CD14-positive monocyte (primary cell): ENCODE measurements around the gene CDNF. TPM values are rescaled to one million over a fixed set of nuclear protein-coding genes. Genes with fewer than 3 reads are reported as not detected.
"Not testable (repeated sequence)": the region's sequence is repeated elsewhere in the genome, so short reads cannot be mapped to it uniquely, and the experiment has no call there.

ENCODE experiments used
- DNase-seq, 3 donors: peaks; one replicate each; pipeline ENCODE4 v3.0.0-alpha.2; 2011 to 2022
- H2AFZ ChIP-seq: 2 replicates; pipeline ENCODE4 v1.6.0; 2012; ENCODE audit warnings: mild to moderate bottlenecking, low read depth, low read length, inconsistent platforms; ENCODE audit not compliant: insufficient read depth, poor library complexity, severe bottlenecking
- H3K27ac ChIP-seq, 2 donors: 1 replicate in 1 of 2; 2 replicates in 1 of 2; pipeline ENCODE4 v1.5.1; 2012 to 2013; ENCODE audit warnings: low read length in 2 of 2, control low read depth in 1 of 2, inconsistent platforms in 1 of 2, low read depth in 1 of 2, mild to moderate bottlenecking in 1 of 2
- H3K27me3 ChIP-seq, 2 donors: one replicate each; pipeline versions ENCODE4 v1.6.0 to v1.6.1; 2011 to 2013; ENCODE audit warnings: low read length in 2 of 2; ENCODE audit not compliant: control insufficient read depth in 2 of 2, insufficient read depth in 2 of 2
- H3K36me3 ChIP-seq, 2 donors: replicated peaks in 1 of 2; 1 replicate in 1 of 2; 2 replicates in 1 of 2; pipeline versions ENCODE4 v1.5.1 to v1.6.1; 2012 to 2013; ENCODE audit warnings: low read length in 2 of 2, control low read depth in 1 of 2, inconsistent platforms in 1 of 2, mild to moderate bottlenecking in 1 of 2; ENCODE audit not compliant: insufficient read depth in 2 of 2, control insufficient read depth in 1 of 2
- H3K4me1 ChIP-seq, 2 donors: 1 replicate in 1 of 2; 2 replicates in 1 of 2; pipeline versions ENCODE4 v1.5.1 to v1.6.1; 2012 to 2013; ENCODE audit warnings: low read length in 2 of 2, control low read depth in 1 of 2, inconsistent platforms in 1 of 2, mild to moderate bottlenecking in 1 of 2, moderate library complexity in 1 of 2; ENCODE audit not compliant: insufficient read depth in 2 of 2, control insufficient read depth in 1 of 2
- H3K4me2 ChIP-seq: replicated peaks from 2 replicates; pipeline ENCODE3; 2012; ENCODE audit warnings: low read length, moderate library complexity, mild to moderate bottlenecking; ENCODE audit not compliant: poor library complexity, severe bottlenecking; ENCODE audit errors: extremely low read depth
- H3K4me3 ChIP-seq, 3 experiments: fragments of 200-600 bp in 1 of 3; sonication (generic) in 1 of 3; replicated peaks in 1 of 3; 1 replicate in 2 of 3; 2 replicates in 1 of 3; pipeline ENCODE4 v1.5.1; 2011 to 2013; ENCODE audit warnings: low read length in 3 of 3, mild to moderate bottlenecking in 3 of 3, control low read depth in 2 of 3, low read depth in 2 of 3, inconsistent platforms in 1 of 3, moderate library complexity in 1 of 3
- H3K79me2 ChIP-seq: 2 replicates; pipeline ENCODE4 v1.6.0; 2012; ENCODE audit warnings: mild to moderate bottlenecking, control low read depth, inconsistent platforms, low read length, moderate library complexity; ENCODE audit not compliant: insufficient read depth
- H3K9ac ChIP-seq: 2 replicates; pipeline ENCODE4 v1.6.0; 2017; ENCODE audit warnings: low read length, mild to moderate bottlenecking; ENCODE audit not compliant: insufficient read depth, poor library complexity, severe bottlenecking
- H3K9me3 ChIP-seq, 2 donors: replicated peaks in 1 of 2; 1 replicate in 1 of 2; 2 replicates in 1 of 2; pipeline versions ENCODE4 v1.5.1 to v1.6.1; 2012 to 2013; ENCODE audit warnings: low read length in 2 of 2, control low read depth in 1 of 2; ENCODE audit not compliant: control insufficient read depth in 1 of 2, insufficient read depth in 1 of 2
- H4K20me1 ChIP-seq: 2 replicates; pipeline ENCODE4 v1.6.0; 2012; ENCODE audit warnings: mild to moderate bottlenecking, low read length, control low read depth, moderate library complexity; ENCODE audit not compliant: insufficient read depth
- H3K27ac Mint-ChIP-seq, 7 donors: one replicate each; pipeline ENCODE4 v1.8.0; 2020; ENCODE audit warnings: mild to moderate bottlenecking in 7 of 7, mixed read lengths in 7 of 7, moderate library complexity in 6 of 7, inconsistent platforms in 2 of 7
- H3K27me3 Mint-ChIP-seq, 3 donors: one replicate each; pipeline ENCODE4 v1.8.0; 2021 to 2022; ENCODE audit warnings: low read depth in 3 of 3, mild to moderate bottlenecking in 3 of 3, mixed read lengths in 3 of 3, moderate library complexity in 3 of 3, inconsistent platforms in 1 of 3
- H3K36me3 Mint-ChIP-seq, 2 donors: one replicate each; pipeline ENCODE4 v1.8.0; 2020; ENCODE audit warnings: mixed read lengths in 2 of 2, inconsistent platforms in 1 of 2, mild to moderate bottlenecking in 1 of 2
- H3K4me1 Mint-ChIP-seq: one replicate; pipeline ENCODE4 v1.8.0; 2020; ENCODE audit warnings: mild to moderate bottlenecking, mixed read lengths
- H3K4me3 Mint-ChIP-seq, 2 donors: one replicate each; pipeline ENCODE4 v1.8.0; 2020; ENCODE audit warnings: mild to moderate bottlenecking in 2 of 2, mixed read lengths in 2 of 2, moderate library complexity in 1 of 2
- H3K9me3 Mint-ChIP-seq, 7 donors: one replicate each; pipeline ENCODE4 v1.8.0; 2020 to 2022; ENCODE audit warnings: mixed read lengths in 7 of 7, mild to moderate bottlenecking in 6 of 7, moderate library complexity in 6 of 7, inconsistent platforms in 2 of 7
- CTCF ChIP-seq: fragments of 200-600 bp; IDR thresholded peaks from one replicate; pipeline ENCODE4 v1.8.0; 2022; ENCODE audit warnings: antibody characterized with exemption, mild to moderate bottlenecking
- WGBS: methylation state at CpG from one replicate; pipeline ENCODE4 v1.1.5; 2013; ENCODE audit warnings: missing lambda C conversion rate; ENCODE audit not compliant: insufficient coverage; 5-methylcytosine and 5-hydroxymethylcytosine counted together
- intact Hi-C, 2 donors: fragments of 100-400 bp; cut with micrococcal nuclease; formaldehyde crosslinking; loops; one replicate each; pipeline versions ENCODE4 v1.15.0 to v1.15.1; 2023
- polyA plus RNA-seq, 3 donors: library from polyadenylated mRNA; depleted of rRNA in 1 of 3; unstranded in 2 of 3; stranded (reverse) in 1 of 3; fragments of 300-500 nt in 2 of 3; fragments of >200 nt in 1 of 3; fragmentation: Illumina TruSeq in 2 of 3; gene quantifications; 1 replicate in 2 of 3; 2 replicates in 1 of 3; pipeline ENCODE4 v1.2.3, GENCODE V29; 2012 to 2021

Gene CDNF
- polyA plus RNA-seq, 3 donors, result 0.28 TPM; not detected in 1

GRCh38 chr10:14820010-14820774 is 17.6 kb downstream of the CDNF start:
- Mint-ChIP-seq H3K27ac (peak overlapping the region in 2 of 7 donors; percentile 42 to 48), H3K9me3 (peaks cover 4 to 14% (median 7%) of the 10 kb centered on the region in 7 donors)
- 100% methylated on average over 2 of the region's 10 CpGs for WGBS

GRCh38 chr10:14816717-14817116 is 21.1 kb downstream of the CDNF start:
- peaks cover 4 to 16% (median 7%) of the 10 kb centered on the region in 7 donors for H3K9me3 Mint-ChIP-seq
- H3K27me3 ChIP-seq, H3K79me2 ChIP-seq, H3K36me3 ChIP-seq, H3K9ac ChIP-seq, H3K4me3 ChIP-seq, H3K4me1 ChIP-seq, H3K27ac ChIP-seq, H3K4me2 ChIP-seq, H3K9me3 ChIP-seq, H3K4me3 Mint-ChIP-seq, intact Hi-C loops, H4K20me1 ChIP-seq, DNase-seq, H2AFZ ChIP-seq, H3K36me3 Mint-ChIP-seq, H3K27me3 Mint-ChIP-seq: not testable (repeated sequence)
- no CpG with 5 or more reads among the region's 7 CpGs for WGBS
- H3K4me1 Mint-ChIP-seq, result peaks cover 12% of the 10 kb centered on the region
- H3K27ac Mint-ChIP-seq, result peak overlapping the region in 1 of 7 donors; percentile 11

More at GRCh38 chr10:14820010-14820774, 17.6 kb downstream of the CDNF start:
- Mint-ChIP-seq H3K4me1 (peaks cover 12% of the 10 kb centered on the region), H3K36me3 (no peaks in the 10 kb centered on the region), H3K27me3 (no peaks in the 10 kb centered on the region), H3K4me3 (no peak overlapping the region)
- no peak overlapping the region for H3K27ac ChIP-seq
- no peak overlapping the region for H3K9ac ChIP-seq
- no peaks in the 10 kb centered on the region for H3K79me2 ChIP-seq
- H3K9me3 ChIP-seq, result peaks cover 0 to 8% of the 10 kb centered on the region in 2 donors
- H2AFZ ChIP-seq, result no peak overlapping the region
- intact Hi-C loops, result loop anchor here (5.0 to 10.0 kb wide), 5 partner anchors 58 to 315 kb away; no protein-coding TSS in a partner anchor
- no peak for DNase-seq
- peaks cover 0 to 3% of the 10 kb centered on the region in 2 donors for H3K4me1 ChIP-seq
- H3K4me3 ChIP-seq, result no peak overlapping the region
- H4K20me1 ChIP-seq, result no peaks in the 10 kb centered on the region
- no peaks in the 10 kb centered on the region for H3K36me3 ChIP-seq
- H3K4me2 ChIP-seq, result no peak overlapping the region
- TF ChIP-seq CTCF, result no peak
- no peaks in the 10 kb centered on the region for H3K27me3 ChIP-seq
